ENCODE data around the gene FBXO21. TPM values are rescaled to one million over a fixed set of nuclear protein-coding genes. Genes with fewer than 3 reads are reported as not detected.
"Not testable (repeated sequence)": the region's sequence is repeated elsewhere in the genome, so short reads cannot be mapped to it uniquely, and the experiment has no call there.

The FBXO21 gene
- total and polyA plus RNA-seq, 2 donors (not counting 1 experiment from before 2014, with no cell fraction given): 28.2 to 55.7 TPM

DNA sequence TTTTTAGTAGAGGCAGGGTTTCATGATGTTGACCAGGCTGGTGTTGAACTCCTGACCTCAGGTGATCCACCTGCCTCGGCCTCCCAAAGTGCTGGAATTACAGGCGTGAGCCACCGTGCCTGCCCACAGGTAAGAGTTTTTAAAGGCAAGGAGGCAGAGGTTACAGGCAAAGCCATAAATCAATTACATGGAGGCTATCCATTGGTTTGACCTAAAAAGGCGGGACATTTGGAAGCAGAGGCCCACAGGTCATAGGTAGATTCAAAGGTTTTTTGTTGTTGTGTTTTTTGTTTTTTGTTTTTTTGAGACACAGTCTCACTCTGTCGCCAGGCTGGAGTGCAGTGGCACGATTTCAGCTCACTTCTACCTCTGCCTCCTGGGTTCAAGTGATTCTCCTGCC lies 6.1 kb upstream of the FBXO21 start:
- H3K27ac ChIP-seq (ENCODE audit: low read length in 2 of 2); H2AFZ ChIP-seq (ENCODE audit: insufficient read depth, low read depth, low read length, poor library complexity, severe bottlenecking); H3K27ac Mint-ChIP-seq; H3K36me3 ChIP-seq (replicated peaks in 1 of 2; ENCODE audit: control extremely low read depth in 1 of 2, control insufficient read depth in 1 of 2, extremely low read depth in 1 of 2, insufficient read depth in 2 of 2, low read length in 1 of 2); DNase-seq; CTCF ChIA-PET; H4K20me1 ChIP-seq (ENCODE audit: control insufficient read depth, insufficient read depth, low read length, poor library complexity, severe bottlenecking); H3K4me1 ChIP-seq (ENCODE audit: control insufficient read depth in 2 of 2, insufficient read depth in 2 of 2, low read length in 2 of 2); H3K4me2 ChIP-seq (replicated peaks; ENCODE audit: low read depth, low read length, poor library complexity, severe bottlenecking); ATAC-seq (ENCODE audit: low read depth); H3K79me2 ChIP-seq (ENCODE audit: control insufficient read depth, insufficient read depth, low read length); H3K9me3 ChIP-seq (ENCODE audit: control extremely low read depth in 1 of 3, control insufficient read depth in 2 of 3, insufficient read depth in 1 of 3, low read length in 2 of 3); H3K4me3 ChIP-seq (ENCODE audit: control extremely low read depth in 1 of 5, extremely low read depth in 1 of 5, insufficient read depth in 1 of 5, low read depth in 2 of 5, low read length in 4 of 5); H3K4me3 Mint-ChIP-seq; H3K9ac ChIP-seq (ENCODE audit: low read length); H3K9me3 Mint-ChIP-seq (ENCODE audit: insufficient read depth); H3K4me1 Mint-ChIP-seq; POLR2A ChIA-PET; intact Hi-C loops (cut with micrococcal nuclease): not testable (repeated sequence)
- peaks cover 28% of the 10 kb centered on the region for H3K27me3 Mint-ChIP-seq
- H3K27me3 ChIP-seq (replicated peaks in 1 of 4; ENCODE audit: control extremely low read depth in 1 of 4, control insufficient read depth in 3 of 4, insufficient read depth in 4 of 4, low read length in 3 of 4): peaks cover 0 to 18% (median 10%) of the 10 kb centered on the region in 4 experiments
- 95% methylated on average over 5 of the region's 6 CpGs for WGBS (ENCODE audit: insufficient coverage)

DNA sequence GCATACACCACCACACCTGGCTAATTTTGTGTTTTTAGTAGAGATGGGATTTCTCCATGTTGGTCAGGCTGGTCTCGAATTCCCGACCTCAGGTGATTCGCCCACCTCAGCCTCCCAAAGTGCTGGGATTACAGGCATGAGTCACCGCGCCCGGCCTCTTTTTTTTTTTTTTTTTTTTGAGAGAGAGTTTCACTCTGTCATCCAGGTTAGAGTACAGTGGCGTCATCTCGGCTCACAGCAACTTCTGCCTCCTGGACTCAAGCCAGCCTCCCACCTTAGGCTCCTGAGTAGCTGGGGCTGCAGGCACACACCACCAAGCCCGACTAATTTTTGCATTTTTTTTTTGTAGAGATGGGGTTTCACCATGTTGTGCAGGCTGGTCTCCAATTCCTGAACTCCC lies 4.8 kb upstream of the FBXO21 start:
- ATAC-seq (ENCODE audit: low read depth); H3K4me2 ChIP-seq (replicated peaks; ENCODE audit: low read depth, low read length, poor library complexity, severe bottlenecking); DNase-seq; H3K9me3 Mint-ChIP-seq (ENCODE audit: insufficient read depth); H3K27ac ChIP-seq (ENCODE audit: low read length in 2 of 2); H3K36me3 ChIP-seq (replicated peaks in 1 of 2; ENCODE audit: control extremely low read depth in 1 of 2, control insufficient read depth in 1 of 2, extremely low read depth in 1 of 2, insufficient read depth in 2 of 2, low read length in 1 of 2); H3K27ac Mint-ChIP-seq; POLR2A ChIA-PET; H3K4me3 ChIP-seq (ENCODE audit: control extremely low read depth in 1 of 5, extremely low read depth in 1 of 5, insufficient read depth in 1 of 5, low read depth in 2 of 5, low read length in 4 of 5); H3K9ac ChIP-seq (ENCODE audit: low read length); H3K4me3 Mint-ChIP-seq; H3K9me3 ChIP-seq (ENCODE audit: control extremely low read depth in 1 of 3, control insufficient read depth in 2 of 3, insufficient read depth in 1 of 3, low read length in 2 of 3); intact Hi-C loops (cut with micrococcal nuclease); H3K4me1 ChIP-seq (ENCODE audit: control insufficient read depth in 2 of 2, insufficient read depth in 2 of 2, low read length in 2 of 2); H4K20me1 ChIP-seq (ENCODE audit: control insufficient read depth, insufficient read depth, low read length, poor library complexity, severe bottlenecking); H3K4me1 Mint-ChIP-seq; H2AFZ ChIP-seq (ENCODE audit: insufficient read depth, low read depth, low read length, poor library complexity, severe bottlenecking): not testable (repeated sequence)
- Histone ChIP-seq H3K27me3 (replicated peaks in 1 of 4; ENCODE audit: control extremely low read depth in 1 of 4, control insufficient read depth in 3 of 4, insufficient read depth in 4 of 4, low read length in 3 of 4) (peaks cover 0 to 18% (median 10%) of the 10 kb centered on the region in 4 experiments), H3K79me2 (ENCODE audit: control insufficient read depth, insufficient read depth, low read length) (peaks cover 16% of the 10 kb centered on the region)
- no CpG with 5 or more reads among the region's 9 CpGs for WGBS (ENCODE audit: insufficient coverage)
- H3K27me3 Mint-ChIP-seq: peaks cover 23% of the 10 kb centered on the region
- CTCF ChIA-PET: interaction anchor here (0.6 kb wide), 1 partner anchor 17 kb away, joined by 3 read pairs; no protein-coding TSS in a partner anchor
